KMS-11 (cell line): Measurements from ENCODE around the gene CCT7.
A peak's percentile ranks its signal among the peaks of the same experiment; 100 is the strongest.
"Not testable (repeated sequence)": the region's sequence is repeated elsewhere in the genome, so short reads cannot be mapped to it uniquely, and the experiment has no call there.

Source experiments
- H2AFZ ChIP-seq: fragments of 200-600 bp; sonication (generic); 2 replicates; pipeline ENCODE4 v1.6.1; 2016; ENCODE audit warnings: antibody characterized with exemption, mixed run types, low read depth
- H3K27ac ChIP-seq: fragments of 200-600 bp; sonication (generic); 2 replicates; pipeline ENCODE4 v1.6.1; 2016; ENCODE audit warnings: mild to moderate bottlenecking, mixed run types
- H3K27me3 ChIP-seq: fragments of 200-600 bp; sonication (generic); 2 replicates; pipeline ENCODE4 v1.6.1; 2017; ENCODE audit warnings: mild to moderate bottlenecking, low read depth, mixed run types, moderate library complexity; ENCODE audit not compliant: insufficient read depth
- H3K36me3 ChIP-seq: fragments of 200-600 bp; sonication (generic); 2 replicates; pipeline ENCODE4 v1.6.1; 2017; ENCODE audit warnings: mild to moderate bottlenecking, mixed run types; ENCODE audit not compliant: insufficient read depth
- H3K4me1 ChIP-seq: fragments of 200-600 bp; sonication (generic); 2 replicates; pipeline ENCODE4 v1.6.1; 2016; ENCODE audit warnings: mild to moderate bottlenecking, low read depth, mixed run types; ENCODE audit not compliant: poor library complexity, severe bottlenecking
- H3K4me2 ChIP-seq: fragments of 200-600 bp; sonication (generic); 2 replicates; pipeline ENCODE4 v1.7.0; 2016; ENCODE audit warnings: mild to moderate bottlenecking, mixed run types
- H3K4me3 ChIP-seq: fragments of 200-600 bp; sonication (generic); IDR thresholded peaks from 2 replicates; pipeline ENCODE4 v1.6.1; 2017; ENCODE audit warnings: low read depth, low read length, mixed read lengths; ENCODE audit not compliant: insufficient read depth
- H3K79me2 ChIP-seq: fragments of 200-600 bp; sonication (generic); 2 replicates; pipeline ENCODE4 v1.6.1; 2016; ENCODE audit warnings: low read depth, mixed run types; ENCODE audit not compliant: insufficient read depth
- H3K9ac ChIP-seq: fragments of 200-600 bp; sonication (generic); 2 replicates; pipeline ENCODE4 v1.6.1; 2016; ENCODE audit warnings: mild to moderate bottlenecking, mixed run types
- H4K20me1 ChIP-seq: fragments of 200-600 bp; sonication (generic); 2 replicates; pipeline ENCODE4 v1.6.1; 2016; ENCODE audit warnings: mild to moderate bottlenecking, mixed run types; ENCODE audit not compliant: insufficient read depth
- TF ChIP-seq, protein P1 (sequence below): fragments of 200-600 bp; sonication (generic); conservative IDR thresholded peaks from 2 replicates; pipeline ENCODE4 v1.6.1; 2017; ENCODE audit warnings: low read depth, mild to moderate bottlenecking, antibody characterized with exemption, low read length, moderate library complexity, mixed read lengths

The CCT7 gene

DNA sequence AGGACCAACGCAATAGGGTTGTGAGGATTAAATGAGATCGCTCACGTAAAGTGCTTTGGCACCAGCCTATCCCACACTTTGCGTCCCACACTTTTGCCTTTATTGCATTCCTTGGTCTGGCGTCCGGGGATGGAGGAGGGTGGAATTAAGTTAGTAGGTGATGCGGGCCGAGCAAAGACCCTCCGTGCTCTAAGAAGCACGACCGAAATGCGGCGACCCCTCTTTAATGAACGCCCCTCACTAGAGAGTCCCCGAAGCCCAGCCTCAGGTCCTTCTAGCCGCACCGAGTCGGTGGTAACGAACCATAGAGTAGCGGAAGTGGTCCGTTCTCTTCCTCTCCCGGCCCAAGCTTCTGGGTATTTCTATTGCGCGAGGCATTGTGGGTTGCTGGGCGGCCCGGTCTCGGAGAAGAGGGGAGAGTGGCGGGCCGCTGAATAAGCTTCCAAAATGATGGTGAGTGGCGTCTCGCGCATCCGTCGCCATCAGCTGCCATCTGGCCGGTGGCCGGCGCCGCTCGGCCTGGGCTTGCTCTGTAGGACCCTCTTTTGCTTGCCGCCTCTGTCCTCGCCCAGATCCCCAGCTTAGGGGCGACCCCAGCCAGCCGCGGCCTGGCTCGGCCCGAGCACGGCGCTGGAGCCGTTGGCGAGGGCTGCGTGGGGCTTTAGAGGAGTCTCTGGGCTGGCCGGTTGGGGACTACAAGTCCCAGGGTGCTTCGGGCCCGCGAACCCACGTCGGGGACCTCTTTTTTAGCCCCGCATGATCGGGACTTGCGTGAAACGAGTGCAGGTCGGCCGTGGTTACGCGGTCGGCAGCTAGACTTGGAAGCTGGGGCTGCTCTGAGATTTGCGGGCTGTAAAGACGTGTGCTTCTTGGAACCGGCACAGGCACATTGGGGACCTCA is at the start of gene CCT7:
Gene CCT7, plus strand, starts transcription at position 377 of the 901 bp plus-strand sequence. Its CDS starts 71 bp downstream, at position 448.
- TF ChIP-seq, protein P1, sequence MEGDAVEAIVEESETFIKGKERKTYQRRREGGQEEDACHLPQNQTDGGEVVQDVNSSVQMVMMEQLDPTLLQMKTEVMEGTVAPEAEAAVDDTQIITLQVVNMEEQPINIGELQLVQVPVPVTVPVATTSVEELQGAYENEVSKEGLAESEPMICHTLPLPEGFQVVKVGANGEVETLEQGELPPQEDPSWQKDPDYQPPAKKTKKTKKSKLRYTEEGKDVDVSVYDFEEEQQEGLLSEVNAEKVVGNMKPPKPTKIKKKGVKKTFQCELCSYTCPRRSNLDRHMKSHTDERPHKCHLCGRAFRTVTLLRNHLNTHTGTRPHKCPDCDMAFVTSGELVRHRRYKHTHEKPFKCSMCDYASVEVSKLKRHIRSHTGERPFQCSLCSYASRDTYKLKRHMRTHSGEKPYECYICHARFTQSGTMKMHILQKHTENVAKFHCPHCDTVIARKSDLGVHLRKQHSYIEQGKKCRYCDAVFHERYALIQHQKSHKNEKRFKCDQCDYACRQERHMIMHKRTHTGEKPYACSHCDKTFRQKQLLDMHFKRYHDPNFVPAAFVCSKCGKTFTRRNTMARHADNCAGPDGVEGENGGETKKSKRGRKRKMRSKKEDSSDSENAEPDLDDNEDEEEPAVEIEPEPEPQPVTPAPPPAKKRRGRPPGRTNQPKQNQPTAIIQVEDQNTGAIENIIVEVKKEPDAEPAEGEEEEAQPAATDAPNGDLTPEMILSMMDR = no peak
- Histone ChIP-seq H3K27me3 (no peaks in the 10 kb centered on the region), H3K9ac (peak within 1 kb of the TSS; percentile 96), H4K20me1 (peaks cover 40% of the 10 kb centered on the region), H3K4me2 (peak within 1 kb of the TSS; percentile 91), H3K79me2 (peaks cover 52% of the 10 kb centered on the region), H3K36me3 (peaks cover 4% of the 10 kb centered on the region; the same call in 1 of the 2 replicates), H3K4me1 (peaks cover 33% of the 10 kb centered on the region), H2AFZ (peak within 1 kb of the TSS; percentile 82), H3K4me3 (peak within 1 kb of the TSS; percentile 84), H3K27ac (peak within 1 kb of the TSS; percentile 83)

DNA sequence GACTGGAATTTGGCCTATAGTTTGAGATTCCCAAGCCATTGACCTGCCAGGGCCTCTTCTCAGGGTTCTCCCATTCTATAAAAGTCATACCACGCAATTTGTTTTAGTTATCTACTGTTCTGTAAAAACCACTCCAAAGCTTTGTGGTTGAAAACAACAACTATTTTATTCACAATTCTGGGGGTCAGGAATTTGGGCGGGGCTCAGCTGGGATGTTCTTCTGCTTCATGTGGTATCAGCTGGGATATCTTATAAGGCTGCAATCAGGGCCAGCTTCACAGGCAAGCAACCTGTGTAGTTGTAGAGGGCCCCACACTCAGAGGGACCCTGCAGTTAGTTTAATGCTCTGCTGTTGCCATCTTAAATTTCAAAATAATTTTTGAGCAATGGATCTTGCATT is 48.1 kb upstream of the CCT7 start:
- Histone ChIP-seq H3K9ac (no peak overlapping the region), H3K4me2 (no peak overlapping the region), H2AFZ (no peak overlapping the region), H3K79me2 (no peaks in the 10 kb centered on the region), H3K27me3 (no peaks in the 10 kb centered on the region), H3K36me3 (no peaks in the 10 kb centered on the region), H3K4me3 (no peak overlapping the region), H4K20me1 (no peaks in the 10 kb centered on the region), H3K27ac (no peak overlapping the region), H3K4me1 (no peaks in the 10 kb centered on the region)
- TF ChIP-seq, protein P1 = no peak

DNA sequence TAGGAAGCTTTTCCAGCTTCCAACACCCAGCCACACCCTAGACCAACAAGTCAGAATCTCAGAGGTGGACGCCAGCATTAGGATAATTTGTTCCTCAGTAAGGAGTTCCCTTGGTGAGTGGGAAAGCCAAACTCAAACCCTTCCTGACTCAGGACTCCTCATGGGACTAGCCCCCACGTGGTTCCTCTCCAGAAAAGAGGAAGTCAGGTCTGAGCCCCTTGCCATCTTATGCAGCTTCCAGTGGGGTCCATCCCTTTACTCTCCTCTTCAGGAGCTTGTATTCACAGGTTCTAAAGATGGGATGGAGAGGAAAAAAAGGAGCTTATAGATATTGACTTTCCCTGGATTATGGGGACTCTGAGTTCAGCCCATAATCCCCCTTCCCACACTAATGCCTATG is 46.6 kb upstream of the CCT7 start:
- Histone ChIP-seq H2AFZ (no peak overlapping the region), H3K27ac (no peak overlapping the region), H3K36me3 (no peaks in the 10 kb centered on the region), H3K27me3 (no peaks in the 10 kb centered on the region), H3K79me2 (no peaks in the 10 kb centered on the region), H3K9ac (no peak overlapping the region), H3K4me3 (no peak overlapping the region), H4K20me1 (no peaks in the 10 kb centered on the region), H3K4me1 (no peaks in the 10 kb centered on the region), H3K4me2 (no peak overlapping the region)
- TF ChIP-seq, protein P1 = no peak

DNA sequence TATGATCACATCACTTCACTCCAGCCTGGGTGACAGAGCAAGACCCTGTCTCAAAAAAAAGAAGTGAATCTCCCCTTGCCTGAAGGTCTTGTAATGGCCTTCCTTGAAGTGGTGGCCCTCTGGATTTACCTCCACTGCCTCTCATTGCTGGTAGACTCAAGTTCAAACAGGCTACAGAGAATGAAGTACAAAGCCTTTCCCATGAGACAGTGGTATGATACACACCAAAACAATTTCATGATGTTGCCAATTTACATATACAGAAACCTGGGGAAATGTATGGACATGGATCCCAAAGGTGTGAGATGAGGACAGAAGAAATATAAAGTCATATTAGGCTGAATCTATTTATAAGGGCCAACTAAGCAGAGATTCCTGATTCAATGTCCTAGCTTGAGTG is 36.5 kb upstream of the CCT7 start:
- Histone ChIP-seq H3K27me3 (no peaks in the 10 kb centered on the region), H3K36me3 (no peaks in the 10 kb centered on the region), H3K27ac (no peak overlapping the region), H3K9ac (no peak overlapping the region), H3K4me3 (no peak overlapping the region), H3K4me2 (no peak overlapping the region), H3K4me1 (no peaks in the 10 kb centered on the region), H3K79me2 (no peaks in the 10 kb centered on the region), H2AFZ (no peak overlapping the region), H4K20me1 (no peaks in the 10 kb centered on the region)
- TF ChIP-seq, protein P1 = no peak

DNA sequence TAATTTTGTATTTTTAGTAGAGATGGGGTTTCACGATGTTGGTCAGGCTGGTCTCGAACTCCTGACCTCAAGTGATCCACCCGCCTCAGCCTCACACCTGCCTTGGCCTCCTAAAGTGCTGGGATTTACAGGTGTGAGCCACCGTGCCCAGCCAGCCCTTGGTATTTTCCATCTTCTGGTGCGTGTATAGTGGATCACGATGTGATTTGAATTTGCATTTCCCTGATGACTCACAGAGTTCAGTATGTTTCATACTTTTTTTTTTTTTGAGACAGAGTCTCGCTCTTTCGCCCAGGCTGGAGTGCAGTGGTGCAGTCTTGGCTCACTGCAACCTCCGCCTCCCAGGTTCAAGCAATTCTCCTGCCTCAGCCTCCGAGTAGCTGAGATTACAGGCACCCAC is 33.8 kb upstream of the CCT7 start:
- H4K20me1 ChIP-seq, H3K27me3 ChIP-seq, H3K79me2 ChIP-seq, H3K27ac ChIP-seq, H3K9ac ChIP-seq, H2AFZ ChIP-seq, H3K4me1 ChIP-seq, H3K4me2 ChIP-seq, H3K36me3 ChIP-seq, H3K4me3 ChIP-seq: not testable (repeated sequence)
